ENCODE results near the gene HPCAL1.

- TF ChIP-seq, protein P1, sequence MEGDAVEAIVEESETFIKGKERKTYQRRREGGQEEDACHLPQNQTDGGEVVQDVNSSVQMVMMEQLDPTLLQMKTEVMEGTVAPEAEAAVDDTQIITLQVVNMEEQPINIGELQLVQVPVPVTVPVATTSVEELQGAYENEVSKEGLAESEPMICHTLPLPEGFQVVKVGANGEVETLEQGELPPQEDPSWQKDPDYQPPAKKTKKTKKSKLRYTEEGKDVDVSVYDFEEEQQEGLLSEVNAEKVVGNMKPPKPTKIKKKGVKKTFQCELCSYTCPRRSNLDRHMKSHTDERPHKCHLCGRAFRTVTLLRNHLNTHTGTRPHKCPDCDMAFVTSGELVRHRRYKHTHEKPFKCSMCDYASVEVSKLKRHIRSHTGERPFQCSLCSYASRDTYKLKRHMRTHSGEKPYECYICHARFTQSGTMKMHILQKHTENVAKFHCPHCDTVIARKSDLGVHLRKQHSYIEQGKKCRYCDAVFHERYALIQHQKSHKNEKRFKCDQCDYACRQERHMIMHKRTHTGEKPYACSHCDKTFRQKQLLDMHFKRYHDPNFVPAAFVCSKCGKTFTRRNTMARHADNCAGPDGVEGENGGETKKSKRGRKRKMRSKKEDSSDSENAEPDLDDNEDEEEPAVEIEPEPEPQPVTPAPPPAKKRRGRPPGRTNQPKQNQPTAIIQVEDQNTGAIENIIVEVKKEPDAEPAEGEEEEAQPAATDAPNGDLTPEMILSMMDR (IDR thresholded peaks at IDR 0.05): no peak
- TF ChIP-seq POLR2A (IDR thresholded peaks at IDR 0.05): no peak
These were observed 35.7 kb upstream of the HPCAL1 start for GRCh38 chr2:10267036-10267435.

Measured in adrenal gland (tissue), 5 donors.